Measurements from ENCODE around the gene GSDME.

DNA sequence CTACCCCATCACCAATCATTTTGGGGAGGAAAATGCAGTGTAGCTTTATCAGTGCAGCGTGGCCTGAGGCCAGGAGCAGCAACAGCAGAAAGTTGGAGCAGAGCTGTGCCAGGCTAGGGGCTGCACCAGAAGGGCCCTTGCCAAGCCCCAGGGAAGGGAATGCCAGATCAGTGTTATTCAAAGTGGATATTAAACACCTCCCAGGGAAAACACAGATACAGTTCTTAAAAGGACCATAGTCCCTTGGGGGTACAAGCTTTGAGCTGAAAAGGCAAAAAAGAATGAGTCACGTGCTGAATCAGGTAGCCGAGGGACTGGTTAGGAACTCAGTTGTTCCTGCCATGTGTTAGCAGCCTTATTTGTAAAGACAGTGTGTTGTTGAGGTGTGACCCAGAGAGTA is 54.0 kb downstream of the GSDME start:
- no peak for TF ChIP-seq POLR2A (IDR thresholded peaks at IDR 0.05)
- TF ChIP-seq, protein P1, sequence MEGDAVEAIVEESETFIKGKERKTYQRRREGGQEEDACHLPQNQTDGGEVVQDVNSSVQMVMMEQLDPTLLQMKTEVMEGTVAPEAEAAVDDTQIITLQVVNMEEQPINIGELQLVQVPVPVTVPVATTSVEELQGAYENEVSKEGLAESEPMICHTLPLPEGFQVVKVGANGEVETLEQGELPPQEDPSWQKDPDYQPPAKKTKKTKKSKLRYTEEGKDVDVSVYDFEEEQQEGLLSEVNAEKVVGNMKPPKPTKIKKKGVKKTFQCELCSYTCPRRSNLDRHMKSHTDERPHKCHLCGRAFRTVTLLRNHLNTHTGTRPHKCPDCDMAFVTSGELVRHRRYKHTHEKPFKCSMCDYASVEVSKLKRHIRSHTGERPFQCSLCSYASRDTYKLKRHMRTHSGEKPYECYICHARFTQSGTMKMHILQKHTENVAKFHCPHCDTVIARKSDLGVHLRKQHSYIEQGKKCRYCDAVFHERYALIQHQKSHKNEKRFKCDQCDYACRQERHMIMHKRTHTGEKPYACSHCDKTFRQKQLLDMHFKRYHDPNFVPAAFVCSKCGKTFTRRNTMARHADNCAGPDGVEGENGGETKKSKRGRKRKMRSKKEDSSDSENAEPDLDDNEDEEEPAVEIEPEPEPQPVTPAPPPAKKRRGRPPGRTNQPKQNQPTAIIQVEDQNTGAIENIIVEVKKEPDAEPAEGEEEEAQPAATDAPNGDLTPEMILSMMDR (IDR thresholded peaks at IDR 0.05) = no peak
